Subcutaneous adipose tissue (tissue), 4 donors: ENCODE measurements around the gene GLA. TPM values are rescaled to one million over a fixed set of nuclear protein-coding genes. Genes with fewer than 3 reads are reported as not detected.

Source experiments
- total RNA-seq, 4 donors: library from RNA; depleted of rRNA; stranded (reverse); fragments of >200 nt; gene quantifications; one replicate each; pipeline ENCODE4 v1.1.0, GENCODE V29; 2016
- TF ChIP-seq, protein P1 (sequence below): fragments of 450-650 bp; IDR thresholded peaks from one replicate; pipeline ENCODE4 v1.5.1; 2016; ENCODE audit warnings: low read depth, mild to moderate bottlenecking, control low read depth, antibody characterized with exemption, moderate library complexity

GLA gene
- total RNA-seq, 4 donors from 2014 or later, result 22.0 to 79.9 (median 32.4) TPM

DNA sequence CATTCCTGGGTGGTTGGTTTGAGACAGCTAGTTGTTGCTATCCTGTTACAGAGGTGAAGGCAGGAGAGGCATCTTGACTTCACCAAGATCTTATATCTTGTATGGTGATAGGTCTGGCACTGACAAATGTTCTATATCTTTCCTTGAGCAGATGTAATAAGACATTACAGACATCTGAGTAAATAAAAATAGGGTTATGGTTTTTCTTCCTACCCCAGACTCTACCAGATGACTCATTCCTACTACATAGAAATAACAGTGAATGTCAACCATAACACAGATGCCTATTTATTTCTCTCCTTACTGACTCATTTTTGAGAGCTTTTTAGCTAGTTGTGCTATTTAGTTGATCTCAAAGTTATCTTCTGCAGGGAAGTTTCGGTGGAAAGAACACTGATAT is 22.2 kb upstream of the GLA start:
- TF ChIP-seq, protein P1, sequence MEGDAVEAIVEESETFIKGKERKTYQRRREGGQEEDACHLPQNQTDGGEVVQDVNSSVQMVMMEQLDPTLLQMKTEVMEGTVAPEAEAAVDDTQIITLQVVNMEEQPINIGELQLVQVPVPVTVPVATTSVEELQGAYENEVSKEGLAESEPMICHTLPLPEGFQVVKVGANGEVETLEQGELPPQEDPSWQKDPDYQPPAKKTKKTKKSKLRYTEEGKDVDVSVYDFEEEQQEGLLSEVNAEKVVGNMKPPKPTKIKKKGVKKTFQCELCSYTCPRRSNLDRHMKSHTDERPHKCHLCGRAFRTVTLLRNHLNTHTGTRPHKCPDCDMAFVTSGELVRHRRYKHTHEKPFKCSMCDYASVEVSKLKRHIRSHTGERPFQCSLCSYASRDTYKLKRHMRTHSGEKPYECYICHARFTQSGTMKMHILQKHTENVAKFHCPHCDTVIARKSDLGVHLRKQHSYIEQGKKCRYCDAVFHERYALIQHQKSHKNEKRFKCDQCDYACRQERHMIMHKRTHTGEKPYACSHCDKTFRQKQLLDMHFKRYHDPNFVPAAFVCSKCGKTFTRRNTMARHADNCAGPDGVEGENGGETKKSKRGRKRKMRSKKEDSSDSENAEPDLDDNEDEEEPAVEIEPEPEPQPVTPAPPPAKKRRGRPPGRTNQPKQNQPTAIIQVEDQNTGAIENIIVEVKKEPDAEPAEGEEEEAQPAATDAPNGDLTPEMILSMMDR, result no peak

DNA sequence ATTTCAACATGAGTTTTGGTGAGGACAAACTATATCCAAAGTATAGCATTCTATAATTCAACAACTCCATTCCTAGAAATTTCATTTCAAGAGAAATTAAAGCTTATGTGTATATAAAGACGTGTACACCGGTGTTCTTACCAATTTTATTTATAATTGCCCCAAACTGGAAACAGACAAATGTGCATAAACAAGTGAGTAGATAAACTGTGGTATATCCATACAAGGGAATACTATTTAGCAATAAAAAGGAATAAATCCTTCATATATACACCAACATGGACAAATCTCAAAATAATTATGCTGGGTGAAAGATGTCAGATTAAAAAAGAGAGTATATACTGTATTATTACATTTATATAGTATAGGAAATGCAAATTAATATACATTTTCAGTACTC is 20.2 kb upstream of the GLA start:
- TF ChIP-seq, protein P1, result no peak

DNA sequence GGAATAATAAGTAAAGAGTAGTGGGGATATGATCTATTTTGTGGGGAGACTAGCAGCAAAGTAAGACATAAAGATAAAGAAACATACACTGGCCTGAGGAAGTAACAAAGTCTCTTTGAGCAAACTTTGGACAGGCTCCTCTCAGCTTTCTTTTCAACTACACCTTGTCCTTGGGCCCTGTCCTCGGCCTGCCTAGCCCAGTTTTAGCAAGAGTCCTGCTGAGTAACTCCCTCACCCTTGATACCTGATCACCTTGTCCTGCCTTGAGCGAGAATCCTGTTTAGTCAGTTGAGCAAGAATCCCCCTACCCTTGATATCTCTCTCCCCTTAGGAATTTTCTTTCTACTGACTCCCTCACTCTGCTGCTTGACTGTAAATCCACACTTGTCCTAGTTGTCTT is 11.8 kb upstream of the GLA start:
- TF ChIP-seq, protein P1, result no peak

DNA sequence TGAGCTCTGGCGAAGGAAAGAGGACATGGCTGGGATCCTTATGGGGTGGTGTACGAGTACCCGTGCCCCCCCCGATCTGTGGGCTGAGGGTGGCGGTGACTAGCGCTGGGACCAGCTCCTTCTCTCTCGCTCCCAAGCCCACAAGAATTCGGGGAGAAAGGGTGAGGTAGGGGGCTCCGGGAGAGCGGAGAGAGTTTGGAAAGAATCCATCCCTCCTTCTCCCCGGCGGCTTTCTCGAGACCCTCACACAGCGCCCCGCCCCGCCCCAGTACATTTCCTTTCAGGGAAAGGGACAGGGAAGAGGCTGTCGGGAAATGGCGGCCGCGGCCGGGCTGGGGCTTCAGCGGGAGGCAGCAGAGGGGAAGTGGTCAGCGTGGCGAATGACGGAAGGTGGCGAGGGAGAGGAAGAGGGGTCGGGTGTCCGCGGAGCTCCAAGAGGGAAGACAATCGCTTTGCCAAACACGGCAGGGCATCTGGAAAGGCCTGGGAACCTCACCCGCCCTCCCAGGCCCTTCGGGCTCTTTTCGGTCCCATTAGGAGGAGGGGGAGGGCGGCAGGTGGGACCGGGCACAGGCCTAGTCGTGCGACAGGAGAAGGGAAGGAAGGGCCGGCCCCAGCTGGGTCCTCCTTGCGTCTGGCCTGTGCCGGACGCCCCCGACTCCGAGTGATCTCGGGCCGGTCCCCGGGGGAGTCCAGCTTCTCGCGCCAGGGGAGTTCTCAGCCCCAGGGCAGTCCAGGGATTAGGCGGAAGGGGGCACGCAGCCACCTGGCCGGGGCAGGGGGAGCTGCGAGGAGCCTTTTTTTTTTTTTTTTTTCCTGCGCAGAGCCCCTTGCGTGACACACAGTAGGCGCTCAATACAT is 10.5 kb upstream of the GLA start:
- TF ChIP-seq, protein P1, result no peak

DNA sequence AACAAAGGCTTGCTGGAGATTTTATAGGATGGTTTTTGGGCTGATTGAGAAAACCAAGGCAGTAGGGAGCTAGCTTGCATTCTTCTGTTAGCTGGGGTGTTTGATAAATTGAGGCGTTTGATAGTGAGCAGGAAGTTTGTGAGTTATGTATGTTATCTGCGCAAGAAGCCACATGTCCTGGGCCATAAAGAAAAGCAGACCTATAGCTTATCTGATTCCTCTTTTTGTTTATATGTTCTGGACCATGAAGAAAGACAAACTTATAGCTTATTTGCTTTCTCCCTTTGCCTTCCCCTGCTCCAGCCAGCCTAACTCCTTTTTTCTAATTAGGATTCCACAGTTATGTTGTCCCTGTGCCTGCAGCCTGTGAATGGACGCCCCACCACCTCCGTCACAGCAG is 9.5 kb upstream of the GLA start:
- TF ChIP-seq, protein P1, result no peak

DNA sequence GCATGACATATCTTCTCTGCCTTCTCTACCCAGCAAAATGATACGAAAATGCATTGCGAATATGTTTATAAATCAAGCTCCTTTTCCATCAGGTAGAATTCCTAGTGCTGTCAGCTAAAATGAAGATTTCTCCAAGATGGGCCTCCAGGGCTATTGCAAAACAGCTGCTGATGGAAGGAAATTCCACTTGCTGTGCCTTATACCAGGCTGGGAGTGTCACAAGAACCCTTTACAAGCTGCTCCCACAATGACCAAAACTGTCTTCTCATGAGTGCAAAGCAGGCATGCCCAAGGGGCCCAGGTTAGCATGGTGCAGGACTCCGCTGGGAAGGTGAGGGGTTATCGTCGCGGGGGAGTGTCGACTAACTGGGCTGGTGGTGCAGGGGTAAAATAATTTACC is 9.0 kb upstream of the GLA start:
- TF ChIP-seq, protein P1, result no peak

DNA sequence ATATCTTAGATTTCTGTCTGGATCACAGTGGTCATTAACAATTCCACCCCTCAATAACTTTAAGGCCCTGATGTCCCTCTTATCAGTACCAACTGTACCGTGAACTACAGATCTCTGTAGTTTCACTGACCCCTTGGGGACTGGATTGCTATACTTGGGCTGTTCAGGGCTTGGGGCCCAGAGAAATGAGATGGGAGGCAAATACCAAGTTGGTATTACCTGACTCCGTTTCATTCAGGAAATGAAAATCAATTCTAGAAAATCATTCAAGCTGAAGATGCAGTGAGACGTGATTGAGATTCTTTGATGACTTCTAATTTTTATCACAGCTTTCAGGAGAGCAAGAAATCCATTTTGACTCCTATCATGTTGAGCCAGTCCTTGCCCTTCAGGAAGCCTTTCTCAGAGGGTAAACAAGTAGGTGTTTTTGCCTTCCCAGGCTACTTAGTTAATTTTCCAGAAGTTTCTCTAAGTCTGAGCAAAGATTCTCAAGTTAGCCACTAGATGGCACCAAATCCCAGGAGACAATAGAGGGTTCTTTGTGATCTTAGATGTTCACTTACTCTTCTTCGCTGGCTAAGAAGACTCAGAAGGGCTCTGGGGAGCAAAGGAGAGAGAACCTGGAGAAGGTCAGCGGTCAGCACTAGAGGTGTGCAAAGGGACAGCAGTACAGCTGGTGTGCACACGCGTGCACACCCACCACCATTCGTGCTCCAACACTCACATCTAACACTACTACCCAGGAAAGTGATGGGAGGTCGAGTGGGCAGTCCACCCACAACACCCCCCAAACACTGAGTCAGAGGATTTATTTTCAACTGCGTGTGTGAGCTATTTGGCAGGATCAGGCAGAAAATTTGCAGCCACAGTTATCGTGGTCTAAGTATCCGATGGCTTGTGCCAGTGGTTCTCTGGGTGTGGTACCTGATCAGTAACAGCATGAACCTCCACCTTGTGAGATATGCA is 7.7 kb upstream of the GLA start:
- TF ChIP-seq, protein P1, result no peak
